ENCODE data around the gene AVL9.
"Not testable (repeated sequence)": the region's sequence is repeated elsewhere in the genome, so short reads cannot be mapped to it uniquely, and the experiment has no call there.

AVL9 gene

GRCh38 chr7:32592701-32593100 lies 97.4 kb downstream of the AVL9 start:
- DNase-seq, result no peak

GRCh38 chr7:32594965-32595490 lies 99.7 kb downstream of the AVL9 start:
- DNase-seq, result no peak

- DNase-seq, result not testable (repeated sequence)
Measured at GRCh38 chr7:32601196-32601595, 105.9 kb downstream of the AVL9 start.

GRCh38 chr7:32602470-32602869 lies 107.2 kb downstream of the AVL9 start:
- no peak for DNase-seq

DNA sequence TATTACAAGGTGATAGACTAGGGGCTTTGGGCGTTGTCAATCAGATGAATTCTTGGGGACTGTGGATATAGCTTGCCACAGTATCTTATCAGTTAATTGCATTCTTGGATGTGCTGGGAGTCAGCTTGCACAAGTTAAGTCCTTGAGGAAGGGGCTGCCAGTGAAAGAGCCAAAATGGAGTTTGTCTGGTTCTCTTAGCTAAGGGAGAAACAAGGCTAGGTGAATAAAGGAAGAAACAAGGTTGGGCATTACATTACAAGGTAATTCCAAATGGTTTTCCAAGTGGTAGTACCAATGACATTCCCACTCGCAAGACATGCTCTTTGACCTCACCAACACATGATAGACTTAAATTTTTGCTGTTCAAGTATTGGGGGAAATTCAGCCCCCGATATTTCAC lies 108.2 kb downstream of the AVL9 start:
- not testable (repeated sequence) for DNase-seq

DNA sequence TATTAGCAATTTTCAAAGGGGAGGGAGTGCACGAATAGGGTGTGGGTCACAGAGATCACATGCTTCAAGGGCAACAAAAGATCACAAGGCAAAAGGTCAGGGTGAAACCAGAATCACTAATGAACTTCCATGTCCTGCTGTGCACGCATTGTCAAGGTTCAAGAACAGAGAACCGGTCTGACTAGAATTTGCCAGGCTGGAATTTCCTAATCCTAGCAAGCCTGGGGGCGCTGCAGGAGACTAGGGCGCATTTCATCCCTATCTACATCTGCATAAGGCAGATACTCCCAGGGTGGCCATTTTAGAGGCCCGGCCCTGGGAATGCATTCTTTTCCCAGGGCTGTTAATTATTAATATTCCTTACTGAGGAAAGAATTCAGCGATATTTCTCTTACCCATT lies 108.8 kb downstream of the AVL9 start:
- not testable (repeated sequence) for DNase-seq

DNA sequence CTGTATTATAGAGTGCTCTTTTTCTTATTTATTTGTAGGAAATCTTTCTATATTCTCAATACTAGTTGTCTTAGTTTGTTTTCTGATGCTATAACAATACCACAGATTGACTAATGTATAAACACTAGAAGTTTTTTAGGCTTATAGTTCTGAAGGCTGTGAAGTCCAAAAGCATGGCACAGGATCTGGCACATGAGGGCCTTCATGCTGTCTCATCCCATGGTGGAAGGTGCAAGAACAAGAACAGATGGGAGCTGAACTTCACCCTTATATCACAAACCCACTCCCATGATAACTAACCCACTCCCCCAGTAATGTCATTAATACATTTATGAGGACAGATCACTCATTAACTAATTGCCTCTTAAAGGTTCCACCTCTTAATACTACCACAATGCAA lies 109.7 kb downstream of the AVL9 start:
- no peak for DNase-seq

DNA sequence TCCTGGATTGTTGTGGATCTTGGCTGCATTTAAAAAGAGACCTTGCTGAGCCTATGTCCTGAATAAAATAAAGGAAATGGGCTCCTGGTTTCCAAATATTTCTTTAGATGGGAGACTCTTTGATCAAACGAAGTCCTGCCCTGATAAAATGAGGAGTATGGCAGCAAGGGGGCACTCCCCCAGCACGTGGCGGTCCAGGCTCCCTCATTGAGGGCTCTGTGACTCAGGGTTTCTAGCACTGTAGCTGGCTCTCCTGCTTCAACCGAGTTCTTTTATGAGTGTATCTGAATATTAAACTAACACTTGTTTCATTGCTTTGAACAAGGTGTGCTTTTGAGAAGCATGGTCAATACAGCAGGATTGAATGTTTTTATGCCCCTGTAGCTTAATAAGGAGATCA lies 114.2 kb downstream of the AVL9 start:
- DNase-seq, result no peak

- DNase-seq, result no peak
Measured at GRCh38 chr7:32611201-32612099, 116.2 kb downstream of the AVL9 start.

GRCh38 chr7:32616625-32617024 lies 121.3 kb downstream of the AVL9 start:
- DNase-seq, result no peak

GRCh38 chr7:32618470-32618869 lies 123.2 kb downstream of the AVL9 start:
- DNase-seq, result no peak

DNA sequence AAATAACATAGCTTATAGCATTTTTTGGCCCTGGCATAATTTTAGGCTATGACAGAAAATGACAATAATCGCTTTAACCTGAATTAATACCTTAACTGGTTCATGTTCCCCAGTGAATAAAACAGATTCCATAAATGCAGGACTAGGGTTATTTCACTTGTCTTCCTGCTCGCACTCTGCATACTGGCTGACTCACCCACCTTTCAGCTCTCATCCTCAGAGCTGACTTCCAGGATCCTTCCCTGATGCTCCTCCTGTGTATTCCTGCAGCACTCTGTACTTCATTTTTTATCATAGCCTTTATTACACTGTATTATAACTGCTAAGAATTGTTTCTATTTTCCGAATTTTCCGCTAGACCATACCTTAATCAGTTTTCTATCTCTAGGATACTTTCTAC lies 123.7 kb downstream of the AVL9 start:
- DNase-seq, result no peak

GRCh38 chr7:32619416-32619815 lies 124.1 kb downstream of the AVL9 start:
- DNase-seq, result not testable (repeated sequence)

- DNase-seq, result no peak
Measured at GRCh38 chr7:32631021-32631420, 135.7 kb downstream of the AVL9 start.

GRCh38 chr7:32631590-32632497 lies 136.6 kb downstream of the AVL9 start:
- DNase-seq, result not testable (repeated sequence)

GRCh38 chr7:32633446-32633845 lies 138.2 kb downstream of the AVL9 start:
- DNase-seq, result not testable (repeated sequence)

DNA sequence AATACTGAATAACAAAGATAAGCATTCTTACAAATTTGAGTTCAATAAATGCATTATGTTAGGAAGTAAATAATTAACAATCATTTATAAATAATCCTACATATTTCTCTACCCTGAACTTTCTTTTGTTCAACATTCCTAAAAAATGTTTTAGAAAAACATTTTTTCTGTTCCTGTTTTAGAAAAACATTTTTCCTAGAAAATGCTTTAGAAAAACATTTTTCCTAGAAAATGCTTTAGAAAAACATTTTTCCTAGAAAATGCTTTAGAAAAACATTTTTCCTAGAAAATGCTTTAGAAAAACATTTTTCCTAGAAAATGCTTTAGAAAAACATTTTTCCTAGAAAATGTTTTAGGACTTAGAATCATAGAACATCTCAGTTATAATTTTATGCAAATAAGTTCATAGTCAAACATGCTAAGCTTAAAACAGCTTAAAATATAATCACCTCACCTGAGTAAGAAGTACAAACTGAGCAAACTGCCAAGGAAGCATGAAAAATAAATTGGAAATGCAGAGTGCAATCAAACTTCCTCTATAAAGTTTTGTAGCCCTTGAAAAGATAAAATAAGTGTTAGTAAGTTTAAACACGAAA lies 139.6 kb downstream of the AVL9 start:
- DNase-seq, result not testable (repeated sequence)

DNA sequence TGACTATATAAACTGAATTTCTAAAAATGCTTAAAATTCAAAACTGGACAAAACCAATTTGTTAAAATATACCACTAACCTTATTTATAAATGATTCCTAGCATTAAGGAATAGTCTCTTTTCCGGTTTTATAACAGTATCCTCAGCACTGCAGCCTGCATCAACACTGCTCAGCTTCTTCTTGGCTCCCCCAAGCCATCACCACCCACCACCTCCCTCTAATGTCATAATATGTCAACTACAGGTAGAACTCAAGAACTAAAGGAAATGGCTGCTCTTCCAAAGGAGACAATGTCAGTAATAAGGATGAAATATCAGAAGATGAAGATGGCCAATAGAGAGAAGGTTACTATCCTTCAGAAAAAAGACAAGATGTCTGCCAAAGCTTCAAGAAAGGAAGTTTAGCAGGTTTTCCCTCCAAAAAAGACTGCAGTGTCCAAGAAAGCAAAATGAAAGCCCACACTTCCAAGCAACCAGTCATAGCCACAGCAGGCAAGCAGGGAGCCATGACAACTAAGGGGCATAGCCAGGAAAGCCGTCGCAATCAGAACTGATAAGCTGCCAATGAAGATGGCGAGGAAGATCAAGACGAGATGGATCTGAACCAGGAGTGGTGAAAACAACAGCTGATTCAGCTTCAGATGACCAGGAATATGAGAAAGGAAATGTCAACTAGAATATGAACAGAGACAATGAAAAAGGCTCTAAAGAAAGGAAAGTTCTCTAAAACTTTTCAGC lies 141.6 kb downstream of the AVL9 start:
- DNase-seq, result not testable (repeated sequence)

- not testable (repeated sequence) for DNase-seq
Measured at GRCh38 chr7:32637611-32638010, 142.3 kb downstream of the AVL9 start.

Data from NCI-H1048 (cell line).